Superior temporal gyrus (tissue), 1 donor: ENCODE measurements around the gene SYNPO.

Experiments used
- DNase-seq: peaks from one replicate; pipeline ENCODE4 v3.0.0-alpha.2; 2016; ENCODE audit errors: extremely low spot score

The SYNPO gene

DNA sequence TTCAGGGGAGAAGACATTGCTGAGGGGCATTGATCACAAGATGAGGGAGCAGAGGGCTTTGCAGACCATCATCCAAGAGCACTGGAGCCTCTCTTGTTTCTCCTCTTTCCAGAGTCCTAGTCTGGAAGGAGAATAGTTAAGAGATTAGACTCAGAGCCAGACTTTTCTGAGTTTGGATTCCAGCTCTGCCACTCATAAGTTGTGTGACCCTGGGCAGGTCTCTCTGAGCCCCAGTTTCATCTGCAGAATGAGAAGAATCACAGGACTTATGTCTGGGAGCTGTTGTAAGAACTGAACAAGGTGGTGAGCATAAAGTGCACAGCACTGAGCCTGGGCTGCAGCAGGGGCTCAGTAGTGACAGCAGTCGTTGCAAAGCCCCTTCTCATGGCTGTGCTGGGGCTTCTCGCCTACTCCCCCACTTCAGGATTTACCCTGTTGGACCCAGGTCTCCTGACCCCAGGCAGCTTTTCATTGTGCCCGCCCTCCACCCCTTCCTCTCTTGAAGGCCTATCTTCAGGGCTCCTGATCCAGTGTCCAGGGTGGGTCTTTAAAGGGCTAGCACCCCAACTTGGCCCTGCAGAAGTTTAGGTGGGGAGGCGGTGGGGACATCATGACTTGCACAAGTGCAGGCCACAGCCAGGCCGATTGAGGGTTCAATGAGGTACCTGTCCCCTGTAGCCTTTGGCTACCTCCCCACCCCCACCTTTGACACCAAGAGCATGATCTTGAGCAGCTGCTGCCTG lies 1.5 kb downstream of the SYNPO start:
- no peak for DNase-seq

DNA sequence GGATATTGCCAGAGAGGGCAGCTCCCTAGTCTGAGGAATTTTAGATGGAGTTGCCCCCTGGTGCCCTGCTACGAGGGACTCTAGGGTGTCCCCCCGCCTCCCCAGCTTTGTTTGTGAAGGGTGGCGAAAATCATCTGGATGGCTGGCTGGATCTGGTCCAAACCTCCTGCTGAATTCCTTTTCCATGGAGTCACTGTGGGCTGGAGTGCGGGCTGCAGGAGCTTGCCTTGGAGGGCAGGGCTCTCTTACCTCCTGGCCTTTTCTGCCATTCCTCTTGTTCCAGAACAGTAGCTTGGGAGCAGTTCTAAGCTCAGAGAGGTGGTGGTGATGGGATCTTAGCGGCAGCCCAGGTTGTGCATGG lies 2.1 kb downstream of the SYNPO start:
- DNase-seq, result no peak

DNA sequence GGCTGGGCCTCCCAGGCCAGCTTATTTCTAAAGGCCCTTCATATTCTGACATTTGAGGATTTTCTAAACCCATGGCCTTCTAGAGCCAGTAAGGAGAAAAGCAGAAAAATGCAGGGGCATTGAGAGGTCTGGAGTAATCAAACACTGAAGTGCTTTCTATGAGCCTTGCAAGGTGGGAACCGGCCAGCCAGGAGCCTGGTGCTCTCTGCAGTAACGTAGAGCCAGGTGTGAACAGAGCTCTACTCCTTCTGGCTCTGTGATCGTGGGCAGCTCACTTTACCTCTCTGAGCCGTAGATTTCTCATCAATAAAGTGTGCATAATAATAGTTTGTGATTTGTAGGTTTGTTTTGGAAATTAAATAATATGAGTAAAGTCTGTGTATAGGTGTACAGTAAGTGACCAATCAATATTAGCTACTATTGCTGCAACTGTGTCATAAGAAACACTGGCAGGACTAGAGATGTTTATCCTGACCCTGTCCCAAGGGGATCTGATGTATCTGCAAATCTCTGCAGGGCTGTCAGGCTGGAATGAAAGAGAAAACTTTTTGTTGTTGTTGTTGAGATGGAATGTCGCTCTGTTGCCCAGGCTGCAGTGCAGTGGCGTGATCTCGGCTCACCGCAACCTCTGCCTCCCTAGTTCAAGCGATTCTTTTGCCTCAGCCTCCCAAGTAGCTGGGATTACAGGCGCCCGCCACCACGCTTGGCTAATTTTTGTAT lies 2.7 kb downstream of the SYNPO start:
- DNase-seq, result no peak

DNA sequence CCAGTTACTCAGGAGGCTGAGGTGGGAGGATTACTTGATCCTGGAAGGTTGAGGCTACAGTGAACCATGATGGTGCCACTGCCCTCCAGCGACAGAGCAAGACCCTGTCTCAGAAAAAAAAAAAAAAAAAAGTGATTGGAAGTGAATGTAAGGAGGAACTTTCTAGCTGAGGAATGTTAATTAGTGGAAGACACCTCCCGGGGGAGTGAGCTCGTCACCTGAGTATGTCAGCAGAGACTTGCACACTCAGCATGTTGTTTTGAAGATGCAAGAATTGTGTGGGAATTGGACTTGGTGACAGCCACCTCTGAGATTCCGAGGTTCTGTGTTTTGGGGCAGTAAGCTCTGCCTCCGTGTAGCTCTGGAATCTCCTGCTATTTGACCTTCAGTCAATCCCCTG lies 3.6 kb downstream of the SYNPO start:
- no peak for DNase-seq

DNA sequence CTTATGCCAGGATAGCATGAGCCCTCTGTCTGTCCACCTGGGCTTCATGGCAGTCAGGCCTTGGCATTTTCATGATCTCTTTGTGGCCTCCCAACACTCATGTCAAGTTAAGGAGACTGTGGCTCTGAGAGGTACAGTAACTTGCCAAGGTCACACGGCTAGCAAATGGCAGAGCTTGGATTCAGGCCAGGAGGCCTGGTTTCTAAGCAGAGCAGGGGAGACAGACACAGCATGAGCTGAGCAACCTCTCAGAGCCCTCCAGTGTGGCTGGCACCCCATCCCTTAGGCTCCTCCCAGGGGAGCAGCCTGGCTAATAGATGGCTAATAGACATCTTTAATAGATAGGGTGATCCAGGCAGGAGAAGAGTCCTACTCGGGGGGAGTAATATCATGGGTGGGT lies 4.1 kb downstream of the SYNPO start:
- DNase-seq, result no peak

GRCh38 chr5:150645070-150645700 lies 4.7 kb downstream of the SYNPO start:
- DNase-seq, result no peak

DNA sequence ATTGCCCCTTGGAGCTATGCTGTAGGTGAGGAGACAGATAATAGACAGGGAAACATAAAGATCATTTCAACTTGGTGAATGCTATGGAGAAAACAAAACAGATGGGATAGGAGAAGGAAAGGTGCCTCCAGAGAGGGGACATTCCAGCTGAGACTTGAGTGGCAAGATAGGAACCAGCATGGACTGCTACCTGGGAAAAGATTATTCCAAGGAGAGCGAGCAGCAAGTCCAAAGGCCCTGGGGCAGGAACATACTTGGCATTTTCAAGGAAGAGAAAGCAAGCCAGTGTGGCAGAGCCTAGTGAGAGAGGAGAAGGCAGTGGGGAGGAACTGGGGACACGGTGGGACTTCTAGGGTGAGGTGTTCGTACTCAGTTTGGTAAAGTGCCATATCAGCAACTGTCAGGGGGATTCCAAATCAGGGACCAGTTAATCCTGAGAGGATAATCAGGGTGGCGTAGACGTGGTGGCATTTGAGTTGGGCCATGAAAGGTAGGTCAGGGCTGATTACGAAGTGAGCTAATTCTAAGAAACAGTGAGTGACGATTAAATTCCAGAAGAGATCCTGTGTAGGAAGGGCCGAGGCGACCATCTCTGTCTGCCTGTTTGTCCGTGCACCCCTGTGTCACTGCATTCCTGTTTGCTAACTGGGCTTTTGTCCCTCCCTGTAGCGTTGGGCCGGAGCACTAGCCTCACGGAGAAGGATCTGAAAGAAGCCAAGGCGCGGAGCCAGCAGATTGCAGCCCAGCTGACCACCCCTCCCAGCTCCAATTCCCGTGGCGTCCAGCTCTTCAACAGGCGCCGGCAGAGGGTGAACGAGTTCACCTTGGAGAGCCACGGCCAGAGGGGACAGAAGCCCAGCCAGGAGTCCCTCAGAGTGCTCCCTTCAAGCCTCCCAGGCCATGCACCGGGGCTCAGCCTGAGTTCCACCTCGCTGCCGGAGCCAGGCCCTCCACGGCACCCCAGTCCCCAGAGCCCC lies 7.1 kb downstream of the SYNPO start:
- DNase-seq, result no peak

DNA sequence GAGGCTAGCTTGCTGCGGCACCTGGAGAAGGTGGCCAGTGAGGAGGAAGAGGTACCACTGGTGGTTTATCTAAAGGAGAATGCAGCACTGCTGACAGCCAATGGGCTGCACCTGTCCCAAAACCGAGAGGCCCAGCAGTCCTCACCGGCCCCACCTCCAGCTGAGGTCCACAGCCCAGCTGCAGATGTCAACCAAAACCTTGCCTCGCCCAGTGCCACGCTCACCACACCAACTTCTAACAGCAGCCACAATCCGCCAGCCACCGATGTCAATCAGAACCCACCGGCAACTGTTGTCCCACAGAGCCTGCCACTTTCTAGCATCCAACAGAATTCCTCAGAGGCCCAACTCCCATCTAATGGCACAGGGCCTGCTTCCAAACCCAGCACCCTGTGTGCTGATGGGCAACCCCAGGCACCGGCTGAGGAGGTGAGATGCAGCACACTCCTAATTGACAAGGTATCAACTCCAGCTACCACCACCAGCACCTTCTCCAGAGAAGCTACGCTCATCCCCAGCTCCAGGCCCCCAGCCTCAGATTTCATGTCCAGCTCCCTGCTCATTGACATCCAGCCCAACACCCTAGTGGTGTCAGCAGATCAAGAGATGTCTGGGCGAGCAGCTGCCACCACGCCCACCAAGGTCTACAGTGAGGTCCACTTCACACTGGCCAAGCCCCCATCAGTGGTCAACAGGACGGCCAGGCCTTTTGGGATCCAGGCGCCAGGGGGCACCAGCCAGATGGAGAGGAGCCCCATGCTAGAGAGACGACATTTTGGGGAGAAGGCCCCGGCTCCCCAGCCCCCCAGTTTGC lies 8.0 kb downstream of the SYNPO start:
- no peak for DNase-seq

GRCh38 chr5:150649108-150650020 lies 8.9 kb downstream of the SYNPO start:
- DNase-seq, result no peak

DNA sequence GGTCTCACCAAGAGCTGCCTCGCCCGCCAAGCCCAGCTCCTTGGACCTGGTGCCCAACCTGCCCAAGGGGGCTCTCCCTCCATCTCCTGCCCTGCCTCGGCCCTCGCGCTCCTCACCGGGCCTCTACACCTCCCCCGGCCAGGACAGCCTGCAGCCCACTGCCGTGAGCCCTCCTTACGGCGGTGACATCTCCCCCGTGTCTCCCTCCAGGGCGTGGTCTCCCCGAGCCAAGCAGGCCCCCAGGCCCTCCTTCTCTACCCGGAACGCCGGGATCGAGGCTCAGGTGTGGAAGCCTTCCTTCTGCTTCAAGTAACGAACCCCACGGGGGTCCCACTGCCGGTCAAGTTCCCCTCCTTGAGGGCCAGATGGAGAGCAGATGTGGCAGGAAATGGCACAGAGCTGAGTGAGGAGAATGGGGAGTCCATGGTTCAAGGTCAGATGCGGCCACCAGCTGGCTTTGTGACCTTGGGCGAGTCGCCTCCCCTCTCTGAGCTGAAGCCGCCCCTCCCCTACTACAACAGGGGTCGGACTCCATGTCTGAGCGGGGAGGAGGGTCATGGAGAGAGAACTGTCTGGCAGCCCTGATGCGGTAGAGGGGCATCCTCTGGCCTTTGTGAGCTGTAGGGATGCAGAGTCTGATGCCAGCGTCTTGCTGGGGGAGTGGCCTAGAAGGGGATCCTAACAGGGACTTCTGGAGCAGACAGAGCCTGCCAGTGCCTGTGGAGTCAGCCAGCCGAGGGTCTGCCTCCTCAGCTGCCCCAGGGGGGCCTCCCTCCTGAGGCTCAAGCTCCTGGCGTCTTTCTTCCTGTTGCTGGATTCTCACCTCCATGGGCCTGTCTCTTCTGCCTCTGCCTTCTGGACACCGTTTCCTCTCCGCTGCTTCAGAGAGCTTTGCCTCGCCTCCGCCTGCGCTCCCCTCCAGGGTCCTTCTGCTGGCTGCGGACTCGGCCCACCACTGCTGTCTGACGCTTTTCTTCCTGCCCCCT lies 9.9 kb downstream of the SYNPO start:
- no peak for DNase-seq

GRCh38 chr5:150651382-150651781 lies 10.9 kb downstream of the SYNPO start:
- DNase-seq, result no peak

DNA sequence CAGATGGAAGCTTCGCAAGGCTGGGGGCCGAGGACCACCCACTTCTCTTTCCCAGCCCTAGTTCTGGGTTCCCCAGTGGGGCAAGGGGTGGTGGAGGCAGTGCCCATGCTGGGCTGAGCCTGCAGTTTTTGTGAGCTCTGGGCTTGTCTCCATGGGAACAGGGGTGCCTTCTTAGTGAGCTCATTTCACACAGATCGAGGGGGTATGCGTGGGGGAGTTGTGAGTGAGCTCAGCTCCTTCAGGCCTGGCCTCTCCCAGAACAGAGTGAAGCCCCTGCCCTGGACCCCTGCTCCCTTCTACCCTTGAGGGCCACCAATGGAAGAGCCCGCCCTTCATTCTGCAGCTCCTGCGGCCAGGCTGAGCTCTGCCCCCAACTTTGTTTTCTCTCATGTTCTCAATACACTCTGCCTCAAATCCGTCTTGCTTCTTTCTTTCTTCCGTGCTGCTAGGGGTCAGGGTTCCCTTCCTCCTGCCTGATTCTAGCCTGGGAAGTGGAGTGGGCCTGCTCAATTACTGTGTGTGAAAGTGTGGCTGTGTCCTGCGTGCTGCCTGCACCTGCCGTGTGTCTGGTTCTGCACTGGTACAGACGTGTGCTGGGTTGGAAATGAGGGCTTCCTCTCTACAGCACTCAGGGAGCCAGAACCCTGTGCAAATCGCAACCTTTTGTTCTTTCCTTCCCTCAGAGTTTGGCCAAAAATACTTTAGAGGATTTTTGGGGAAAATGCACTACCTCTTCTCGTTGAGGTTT lies 11.6 kb downstream of the SYNPO start:
- no peak for DNase-seq

GRCh38 chr5:150653145-150653761 lies 12.8 kb downstream of the SYNPO start:
- no peak for DNase-seq

DNA sequence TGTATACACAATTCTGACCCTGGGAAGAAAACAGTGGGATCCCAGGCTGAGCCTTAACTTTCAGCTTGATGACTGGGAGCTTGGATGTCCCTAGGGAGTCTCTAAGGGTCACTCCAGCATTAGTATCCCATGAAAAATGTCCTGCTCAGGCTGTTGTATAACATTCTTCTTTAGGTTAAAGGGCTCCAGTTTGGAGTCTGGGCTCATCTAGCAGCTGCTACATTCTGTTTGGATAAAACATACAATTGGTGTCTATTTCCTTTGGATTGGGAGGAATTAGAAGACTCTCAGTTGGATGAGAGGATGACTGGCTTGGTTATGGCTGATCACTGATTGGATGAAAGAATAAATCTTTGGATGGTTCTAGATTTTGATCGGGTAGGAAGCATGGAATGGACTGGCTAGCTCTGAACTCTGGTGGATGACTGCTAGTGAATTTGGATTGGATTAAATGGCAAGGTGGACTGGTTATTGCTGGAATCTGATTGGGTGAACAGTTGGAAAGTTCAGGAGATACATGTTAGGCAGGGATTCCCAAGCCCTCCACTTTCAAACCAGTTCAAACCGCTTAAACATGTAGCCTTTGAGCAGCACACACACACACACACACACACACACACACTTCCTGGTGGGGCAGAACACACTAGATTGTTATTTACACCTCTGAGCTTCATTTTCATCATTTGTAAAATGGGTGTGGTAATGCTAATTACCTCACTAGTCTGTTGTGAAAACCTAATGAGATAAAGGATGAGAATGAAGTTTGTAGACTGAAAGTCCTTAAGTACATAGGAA lies 13.5 kb downstream of the SYNPO start:
- no peak for DNase-seq

GRCh38 chr5:150655221-150655620 lies 14.8 kb downstream of the SYNPO start:
- no peak for DNase-seq
